Measurements from ENCODE around the gene IQCN. TPM values are rescaled to one million over a fixed set of nuclear protein-coding genes. Genes with fewer than 3 reads are reported as not detected.

The IQCN gene
- total and polyA plus RNA-seq, 2 donors (not counting 1 experiment from before 2014, with no cell fraction given) = 52.0 to 63.6 TPM

GRCh38 chr19:18279516-18280246 lies 5.4 kb upstream of the IQCN start:
- Histone ChIP-seq H3K27me3 (replicated peaks in 1 of 4; ENCODE audit: control extremely low read depth in 1 of 4, control insufficient read depth in 3 of 4, insufficient read depth in 4 of 4, low read length in 3 of 4) (no peaks in the 10 kb centered on the region), H3K27ac (ENCODE audit: low read length in 2 of 2) (peak overlapping the region; percentile 99 to 100), H3K36me3 (replicated peaks in 1 of 2; ENCODE audit: control extremely low read depth in 1 of 2, control insufficient read depth in 1 of 2, extremely low read depth in 1 of 2, insufficient read depth in 2 of 2, low read length in 1 of 2) (peaks cover 0 to 37% of the 10 kb centered on the region in 2 experiments), H3K9me3 (ENCODE audit: control extremely low read depth in 1 of 3, control insufficient read depth in 2 of 3, insufficient read depth in 1 of 3, low read length in 2 of 3) (no peaks in the 10 kb centered on the region), H3K79me2 (ENCODE audit: control insufficient read depth, insufficient read depth, low read length) (peaks cover 63% of the 10 kb centered on the region), H3K4me2 (replicated peaks; ENCODE audit: low read depth, low read length, poor library complexity, severe bottlenecking) (peak overlapping the region; percentile 89), H2AFZ (ENCODE audit: insufficient read depth, low read depth, low read length, poor library complexity, severe bottlenecking) (no peak overlapping the region), H3K4me1 (ENCODE audit: control insufficient read depth in 2 of 2, insufficient read depth in 2 of 2, low read length in 2 of 2) (peaks cover 24 to 45% of the 10 kb centered on the region in 2 donors), H3K4me3 (ENCODE audit: control extremely low read depth in 1 of 5, extremely low read depth in 1 of 5, insufficient read depth in 1 of 5, low read depth in 2 of 5, low read length in 4 of 5) (peak overlapping the region; percentile 90 to 98 (median 95)), H4K20me1 (ENCODE audit: control insufficient read depth, insufficient read depth, low read length, poor library complexity, severe bottlenecking) (peaks cover 64% of the 10 kb centered on the region), H3K9ac (ENCODE audit: low read length) (peak overlapping the region; percentile 100)
- Mint-ChIP-seq H3K4me1 (peaks cover 49% of the 10 kb centered on the region), H3K27ac (peak overlapping the region; percentile 97), H3K27me3 (no peaks in the 10 kb centered on the region), H3K4me3 (peak overlapping the region; percentile 97), H3K9me3 (ENCODE audit: insufficient read depth) (no peaks in the 10 kb centered on the region)
- WGBS (ENCODE audit: insufficient coverage) = 3% methylated on average over 28 of the region's 55 CpGs
- CTCF ChIA-PET = interaction anchor here (0.5 to 6.8 kb wide), 47 partner anchors 10 to 349 kb away, joined by 3 to 259 read pairs (median 5); partner anchors contain the start of genes IFI30, LRRC25, LSM4 and MPV17L2
- intact Hi-C loops (cut with micrococcal nuclease) = loop anchor here (1.0 to 2.0 kb wide), 7 partner anchors 15 to 131 kb away; partner anchors contain the start of genes LSM4 and RAB3A
- ATAC-seq (ENCODE audit: low read depth) = peak; percentile 42
- POLR2A ChIA-PET = interaction anchor here (0.5 to 7.2 kb wide), 27 partner anchors 10 to 922 kb away, joined by 3 to 318 read pairs (median 7); partner anchors contain the start of genes ARRDC2, LSM4, MAST3 and MPV17L2
- TF ChIP-seq, protein P1, sequence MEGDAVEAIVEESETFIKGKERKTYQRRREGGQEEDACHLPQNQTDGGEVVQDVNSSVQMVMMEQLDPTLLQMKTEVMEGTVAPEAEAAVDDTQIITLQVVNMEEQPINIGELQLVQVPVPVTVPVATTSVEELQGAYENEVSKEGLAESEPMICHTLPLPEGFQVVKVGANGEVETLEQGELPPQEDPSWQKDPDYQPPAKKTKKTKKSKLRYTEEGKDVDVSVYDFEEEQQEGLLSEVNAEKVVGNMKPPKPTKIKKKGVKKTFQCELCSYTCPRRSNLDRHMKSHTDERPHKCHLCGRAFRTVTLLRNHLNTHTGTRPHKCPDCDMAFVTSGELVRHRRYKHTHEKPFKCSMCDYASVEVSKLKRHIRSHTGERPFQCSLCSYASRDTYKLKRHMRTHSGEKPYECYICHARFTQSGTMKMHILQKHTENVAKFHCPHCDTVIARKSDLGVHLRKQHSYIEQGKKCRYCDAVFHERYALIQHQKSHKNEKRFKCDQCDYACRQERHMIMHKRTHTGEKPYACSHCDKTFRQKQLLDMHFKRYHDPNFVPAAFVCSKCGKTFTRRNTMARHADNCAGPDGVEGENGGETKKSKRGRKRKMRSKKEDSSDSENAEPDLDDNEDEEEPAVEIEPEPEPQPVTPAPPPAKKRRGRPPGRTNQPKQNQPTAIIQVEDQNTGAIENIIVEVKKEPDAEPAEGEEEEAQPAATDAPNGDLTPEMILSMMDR (IDR thresholded peaks at IDR 0.05) = peak; percentile 76
- TF ChIP-seq EZH2 (IDR thresholded peaks at IDR 0.05; ENCODE audit: borderline replicate concordance, insufficient read depth, low read depth, low read length, poor library complexity, severe bottlenecking) = no peak
- DNase-seq = peak; percentile 94

DNA sequence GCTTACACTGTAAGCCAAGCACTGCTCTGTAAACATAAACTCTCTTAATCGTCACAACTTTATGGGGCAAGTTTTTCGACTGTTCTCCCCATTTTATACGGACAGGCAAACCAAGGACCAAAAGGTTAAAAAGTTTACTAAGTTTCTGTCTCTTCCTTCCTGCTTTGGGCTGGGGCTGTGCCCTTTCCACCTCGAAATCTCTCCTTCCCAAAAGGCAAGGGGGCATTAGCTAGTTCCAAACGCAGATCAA lies 4.9 kb upstream of the IQCN start:
- peaks cover 21 to 47% of the 10 kb centered on the region in 2 donors for H3K4me1 ChIP-seq (ENCODE audit: control insufficient read depth in 2 of 2, insufficient read depth in 2 of 2, low read length in 2 of 2)
- Mint-ChIP-seq H3K4me3 (peak overlapping the region; percentile 97), H3K4me1 (peaks cover 50% of the 10 kb centered on the region), H3K27ac (peak overlapping the region; percentile 97), H3K27me3 (no peaks in the 10 kb centered on the region), H3K9me3 (ENCODE audit: insufficient read depth) (no peaks in the 10 kb centered on the region)
- no peaks in the 10 kb centered on the region for H3K27me3 ChIP-seq (replicated peaks in 1 of 4; ENCODE audit: control extremely low read depth in 1 of 4, control insufficient read depth in 3 of 4, insufficient read depth in 4 of 4, low read length in 3 of 4)
- ChIA-PET POLR2A (interaction anchor here (0.5 to 7.2 kb wide), 23 partner anchors 9 to 922 kb away, joined by 3 to 318 read pairs (median 9); partner anchors contain the start of genes LSM4, MAST3, MPV17L2 and RAB3A), CTCF (interaction anchor here (0.7 to 6.8 kb wide), 41 partner anchors 9 to 349 kb away, joined by 3 to 259 read pairs (median 5); partner anchors contain the start of genes IFI30, LRRC25, LSM4 and MPV17L2)
- ATAC-seq (ENCODE audit: low read depth) (no peak), DNase-seq (no peak)
- peak overlapping the region; percentile 58 to 98 (median 94) for H3K4me3 ChIP-seq (ENCODE audit: control extremely low read depth in 1 of 5, extremely low read depth in 1 of 5, insufficient read depth in 1 of 5, low read depth in 2 of 5, low read length in 4 of 5)
- peak overlapping the region; percentile 99 to 100 for H3K27ac ChIP-seq (ENCODE audit: low read length in 2 of 2)
- no peak for TF ChIP-seq EZH2 (IDR thresholded peaks at IDR 0.05; ENCODE audit: borderline replicate concordance, insufficient read depth, low read depth, low read length, poor library complexity, severe bottlenecking)
- TF ChIP-seq, protein P1 (IDR thresholded peaks at IDR 0.05) = no peak
- H3K9me3 ChIP-seq (ENCODE audit: control extremely low read depth in 1 of 3, control insufficient read depth in 2 of 3, insufficient read depth in 1 of 3, low read length in 2 of 3) = no peaks in the 10 kb centered on the region
- peak overlapping the region; percentile 100 for H3K9ac ChIP-seq (ENCODE audit: low read length)
- H3K36me3 ChIP-seq (replicated peaks in 1 of 2; ENCODE audit: control extremely low read depth in 1 of 2, control insufficient read depth in 1 of 2, extremely low read depth in 1 of 2, insufficient read depth in 2 of 2, low read length in 1 of 2) = peaks cover 0 to 41% of the 10 kb centered on the region in 2 experiments
- WGBS (ENCODE audit: insufficient coverage) = 9% methylated on average over 5 of the region's 5 CpGs
- H3K79me2 ChIP-seq (ENCODE audit: control insufficient read depth, insufficient read depth, low read length) = peaks cover 68% of the 10 kb centered on the region
- H3K4me2 ChIP-seq (replicated peaks; ENCODE audit: low read depth, low read length, poor library complexity, severe bottlenecking) = peak overlapping the region; percentile 89
- no peak overlapping the region for H2AFZ ChIP-seq (ENCODE audit: insufficient read depth, low read depth, low read length, poor library complexity, severe bottlenecking)
- H4K20me1 ChIP-seq (ENCODE audit: control insufficient read depth, insufficient read depth, low read length, poor library complexity, severe bottlenecking) = peaks cover 69% of the 10 kb centered on the region
- intact Hi-C loops (cut with micrococcal nuclease) = loop anchor here (1.0 to 2.0 kb wide), 5 partner anchors 26 to 132 kb away; partner anchors contain the start of gene LSM4
